ENCODE data around the gene PMEPA1. TPM values are rescaled to one million over a fixed set of nuclear protein-coding genes. Genes with fewer than 3 reads are reported as not detected.

PMEPA1 gene
- total and polyA plus RNA-seq, 2 experiments from 2014 or later, result 7.3 to 15.4 TPM

DNA sequence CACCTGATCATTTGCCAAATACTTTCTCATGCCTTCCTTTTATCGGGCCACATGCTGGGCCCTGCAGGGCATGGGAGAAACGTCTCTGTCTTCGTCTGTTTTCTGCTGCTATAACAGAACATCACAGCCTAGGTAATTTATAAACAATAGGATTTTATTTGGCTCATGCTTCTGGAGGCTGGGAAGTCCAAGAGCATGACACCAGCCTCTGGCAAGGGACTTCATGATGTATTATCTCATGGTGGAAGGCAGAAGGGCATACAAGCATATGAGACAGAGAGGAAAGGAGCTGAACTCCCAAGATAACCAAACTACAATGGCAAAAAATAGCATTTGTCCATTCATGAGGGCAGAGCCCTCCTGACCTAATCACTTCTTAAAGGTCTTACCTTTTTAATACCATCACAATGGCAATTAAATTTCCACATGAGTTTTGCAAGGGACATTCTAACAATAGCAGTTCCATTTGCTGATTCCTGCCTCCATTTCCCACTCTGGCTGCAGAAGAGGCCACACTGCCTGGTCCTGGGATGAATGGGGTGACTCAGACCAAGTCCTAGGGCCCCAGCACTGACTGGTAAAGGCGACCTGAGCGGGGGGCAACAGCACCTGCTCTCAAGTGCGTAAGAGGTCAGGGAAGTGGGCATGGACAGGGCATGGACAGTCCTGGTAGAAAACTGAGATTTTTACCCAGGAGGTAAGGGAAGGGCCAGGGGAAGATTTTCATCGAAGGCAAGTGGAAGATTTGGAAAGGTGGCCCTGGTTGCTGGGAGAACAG is 84.4 kb downstream of the PMEPA1 start (continued):
- TF ChIP-seq, protein P1, sequence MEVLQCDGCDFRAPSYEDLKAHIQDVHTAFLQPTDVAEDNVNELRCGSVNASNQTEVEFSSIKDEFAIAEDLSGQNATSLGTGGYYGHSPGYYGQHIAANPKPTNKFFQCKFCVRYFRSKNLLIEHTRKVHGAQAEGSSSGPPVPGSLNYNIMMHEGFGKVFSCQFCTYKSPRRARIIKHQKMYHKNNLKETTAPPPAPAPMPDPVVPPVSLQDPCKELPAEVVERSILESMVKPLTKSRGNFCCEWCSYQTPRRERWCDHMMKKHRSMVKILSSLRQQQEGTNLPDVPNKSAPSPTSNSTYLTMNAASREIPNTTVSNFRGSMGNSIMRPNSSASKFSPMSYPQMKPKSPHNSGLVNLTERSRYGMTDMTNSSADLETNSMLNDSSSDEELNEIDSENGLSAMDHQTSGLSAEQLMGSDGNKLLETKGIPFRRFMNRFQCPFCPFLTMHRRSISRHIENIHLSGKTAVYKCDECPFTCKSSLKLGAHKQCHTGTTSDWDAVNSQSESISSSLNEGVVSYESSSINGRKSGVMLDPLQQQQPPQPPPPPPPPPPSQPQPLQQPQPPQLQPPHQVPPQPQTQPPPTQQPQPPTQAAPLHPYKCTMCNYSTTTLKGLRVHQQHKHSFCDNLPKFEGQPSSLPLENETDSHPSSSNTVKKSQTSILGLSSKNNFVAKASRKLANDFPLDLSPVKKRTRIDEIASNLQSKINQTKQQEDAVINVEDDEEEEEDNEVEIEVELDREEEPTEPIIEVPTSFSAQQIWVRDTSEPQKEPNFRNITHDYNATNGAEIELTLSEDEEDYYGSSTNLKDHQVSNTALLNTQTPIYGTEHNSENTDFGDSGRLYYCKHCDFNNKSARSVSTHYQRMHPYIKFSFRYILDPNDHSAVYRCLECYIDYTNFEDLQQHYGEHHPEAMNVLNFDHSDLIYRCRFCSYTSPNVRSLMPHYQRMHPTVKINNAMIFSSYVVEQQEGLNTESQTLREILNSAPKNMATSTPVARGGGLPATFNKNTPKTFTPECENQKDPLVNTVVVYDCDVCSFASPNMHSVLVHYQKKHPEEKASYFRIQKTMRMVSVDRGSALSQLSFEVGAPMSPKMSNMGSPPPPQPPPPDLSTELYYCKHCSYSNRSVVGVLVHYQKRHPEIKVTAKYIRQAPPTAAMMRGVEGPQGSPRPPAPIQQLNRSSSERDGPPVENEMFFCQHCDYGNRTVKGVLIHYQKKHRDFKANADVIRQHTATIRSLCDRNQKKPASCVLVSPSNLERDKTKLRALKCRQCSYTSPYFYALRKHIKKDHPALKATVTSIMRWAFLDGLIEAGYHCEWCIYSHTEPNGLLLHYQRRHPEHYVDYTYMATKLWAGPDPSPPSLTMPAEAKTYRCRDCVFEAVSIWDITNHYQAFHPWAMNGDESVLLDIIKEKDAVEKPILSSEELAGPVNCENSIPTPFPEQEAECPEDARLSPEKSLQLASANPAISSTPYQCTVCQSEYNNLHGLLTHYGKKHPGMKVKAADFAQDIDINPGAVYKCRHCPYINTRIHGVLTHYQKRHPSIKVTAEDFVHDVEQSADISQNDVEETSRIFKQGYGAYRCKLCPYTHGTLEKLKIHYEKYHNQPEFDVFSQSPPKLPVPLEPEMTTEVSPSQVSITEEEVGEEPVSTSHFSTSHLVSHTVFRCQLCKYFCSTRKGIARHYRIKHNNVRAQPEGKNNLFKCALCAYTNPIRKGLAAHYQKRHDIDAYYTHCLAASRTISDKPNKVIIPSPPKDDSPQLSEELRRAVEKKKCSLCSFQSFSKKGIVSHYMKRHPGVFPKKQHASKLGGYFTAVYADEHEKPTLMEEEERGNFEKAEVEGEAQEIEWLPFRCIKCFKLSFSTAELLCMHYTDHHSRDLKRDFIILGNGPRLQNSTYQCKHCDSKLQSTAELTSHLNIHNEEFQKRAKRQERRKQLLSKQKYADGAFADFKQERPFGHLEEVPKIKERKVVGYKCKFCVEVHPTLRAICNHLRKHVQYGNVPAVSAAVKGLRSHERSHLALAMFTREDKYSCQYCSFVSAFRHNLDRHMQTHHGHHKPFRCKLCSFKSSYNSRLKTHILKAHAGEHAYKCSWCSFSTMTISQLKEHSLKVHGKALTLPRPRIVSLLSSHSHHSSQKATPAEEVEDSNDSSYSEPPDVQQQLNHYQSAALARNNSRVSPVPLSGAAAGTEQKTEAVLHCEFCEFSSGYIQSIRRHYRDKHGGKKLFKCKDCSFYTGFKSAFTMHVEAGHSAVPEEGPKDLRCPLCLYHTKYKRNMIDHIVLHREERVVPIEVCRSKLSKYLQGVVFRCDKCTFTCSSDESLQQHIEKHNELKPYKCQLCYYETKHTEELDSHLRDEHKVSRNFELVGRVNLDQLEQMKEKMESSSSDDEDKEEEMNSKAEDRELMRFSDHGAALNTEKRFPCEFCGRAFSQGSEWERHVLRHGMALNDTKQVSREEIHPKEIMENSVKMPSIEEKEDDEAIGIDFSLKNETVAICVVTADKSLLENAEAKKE (CRISPR knock-in tag; IDR thresholded peaks at IDR 0.05), result no peak
- TF ChIP-seq EZH2phosphoT487 (IDR thresholded peaks at IDR 0.05; ENCODE audit: unreplicated experiment) (no peak), CREB1 (CRISPR knock-in tag; IDR thresholded peaks at IDR 0.05; ENCODE audit: low read depth) (no peak), JUNB (IDR thresholded peaks at IDR 0.05; ENCODE audit: unreplicated experiment) (no peak), POLR2AphosphoS5 (IDR thresholded peaks at IDR 0.05; ENCODE audit: low read depth) (no peak), NANOG (IDR thresholded peaks at IDR 0.05; ENCODE audit: borderline replicate concordance) (no peak)
- TF ChIP-seq, protein P2, sequence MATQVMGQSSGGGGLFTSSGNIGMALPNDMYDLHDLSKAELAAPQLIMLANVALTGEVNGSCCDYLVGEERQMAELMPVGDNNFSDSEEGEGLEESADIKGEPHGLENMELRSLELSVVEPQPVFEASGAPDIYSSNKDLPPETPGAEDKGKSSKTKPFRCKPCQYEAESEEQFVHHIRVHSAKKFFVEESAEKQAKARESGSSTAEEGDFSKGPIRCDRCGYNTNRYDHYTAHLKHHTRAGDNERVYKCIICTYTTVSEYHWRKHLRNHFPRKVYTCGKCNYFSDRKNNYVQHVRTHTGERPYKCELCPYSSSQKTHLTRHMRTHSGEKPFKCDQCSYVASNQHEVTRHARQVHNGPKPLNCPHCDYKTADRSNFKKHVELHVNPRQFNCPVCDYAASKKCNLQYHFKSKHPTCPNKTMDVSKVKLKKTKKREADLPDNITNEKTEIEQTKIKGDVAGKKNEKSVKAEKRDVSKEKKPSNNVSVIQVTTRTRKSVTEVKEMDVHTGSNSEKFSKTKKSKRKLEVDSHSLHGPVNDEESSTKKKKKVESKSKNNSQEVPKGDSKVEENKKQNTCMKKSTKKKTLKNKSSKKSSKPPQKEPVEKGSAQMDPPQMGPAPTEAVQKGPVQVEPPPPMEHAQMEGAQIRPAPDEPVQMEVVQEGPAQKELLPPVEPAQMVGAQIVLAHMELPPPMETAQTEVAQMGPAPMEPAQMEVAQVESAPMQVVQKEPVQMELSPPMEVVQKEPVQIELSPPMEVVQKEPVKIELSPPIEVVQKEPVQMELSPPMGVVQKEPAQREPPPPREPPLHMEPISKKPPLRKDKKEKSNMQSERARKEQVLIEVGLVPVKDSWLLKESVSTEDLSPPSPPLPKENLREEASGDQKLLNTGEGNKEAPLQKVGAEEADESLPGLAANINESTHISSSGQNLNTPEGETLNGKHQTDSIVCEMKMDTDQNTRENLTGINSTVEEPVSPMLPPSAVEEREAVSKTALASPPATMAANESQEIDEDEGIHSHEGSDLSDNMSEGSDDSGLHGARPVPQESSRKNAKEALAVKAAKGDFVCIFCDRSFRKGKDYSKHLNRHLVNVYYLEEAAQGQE (IDR thresholded peaks at IDR 0.05; ENCODE audit: unreplicated experiment), result no peak
- TF ChIP-seq, protein P3, sequence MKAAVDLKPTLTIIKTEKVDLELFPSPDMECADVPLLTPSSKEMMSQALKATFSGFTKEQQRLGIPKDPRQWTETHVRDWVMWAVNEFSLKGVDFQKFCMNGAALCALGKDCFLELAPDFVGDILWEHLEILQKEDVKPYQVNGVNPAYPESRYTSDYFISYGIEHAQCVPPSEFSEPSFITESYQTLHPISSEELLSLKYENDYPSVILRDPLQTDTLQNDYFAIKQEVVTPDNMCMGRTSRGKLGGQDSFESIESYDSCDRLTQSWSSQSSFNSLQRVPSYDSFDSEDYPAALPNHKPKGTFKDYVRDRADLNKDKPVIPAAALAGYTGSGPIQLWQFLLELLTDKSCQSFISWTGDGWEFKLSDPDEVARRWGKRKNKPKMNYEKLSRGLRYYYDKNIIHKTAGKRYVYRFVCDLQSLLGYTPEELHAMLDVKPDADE (IDR thresholded peaks at IDR 0.05), result no peak

Measured in GM23338 (cell line).